NCI-H2196 (cell line): ENCODE results near the gene E2F1.
"Not testable (repeated sequence)": the region's sequence is repeated elsewhere in the genome, so short reads cannot be mapped to it uniquely, and the experiment has no call there.

Source experiments
- DNase-seq: peaks from one replicate; lab custom pipeline; 2025; ENCODE audit not compliant: unreplicated experiment; lab: John Stamatoyannopoulos, UW

The E2F1 gene

DNA sequence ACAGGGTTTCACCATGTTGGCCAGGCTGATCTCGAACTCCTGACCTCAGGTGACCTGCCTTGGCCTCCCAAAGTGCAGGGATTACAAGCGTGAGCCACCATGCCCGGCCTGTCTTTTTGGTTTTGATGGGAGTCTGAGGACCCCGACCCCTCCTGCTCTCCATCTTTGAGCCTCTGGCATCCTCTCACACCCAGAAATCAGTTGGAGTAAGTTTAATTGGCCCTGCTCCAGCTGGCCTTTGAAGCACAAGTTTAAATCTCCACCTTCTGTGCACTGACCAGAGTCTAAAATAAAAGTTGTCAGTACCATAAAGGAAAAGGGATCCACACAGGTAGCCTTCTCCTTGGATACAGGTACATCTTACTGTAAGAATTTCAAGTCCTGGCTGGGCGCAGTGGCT lies 40.0 kb downstream of the E2F1 start:
- no peak for DNase-seq

DNA sequence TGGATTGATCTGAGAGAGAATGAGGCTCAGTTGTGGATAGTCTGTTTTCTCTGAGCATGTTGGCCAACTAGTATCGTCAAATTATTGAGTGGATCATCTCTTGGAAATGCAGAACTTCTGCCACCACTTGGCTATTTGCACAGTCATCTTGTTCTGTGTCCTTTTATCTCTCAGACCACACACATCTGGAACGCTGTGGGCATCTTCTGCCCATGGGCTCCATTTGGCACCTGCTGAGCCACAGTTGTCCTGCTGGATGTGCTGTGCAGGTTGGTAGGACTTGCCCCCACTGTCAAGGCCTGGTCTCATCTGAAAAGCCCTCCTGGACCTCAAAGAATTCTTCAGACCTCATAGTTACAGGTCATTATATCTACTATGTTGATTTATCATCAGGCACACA lies 40.8 kb downstream of the E2F1 start:
- no peak for DNase-seq

DNA sequence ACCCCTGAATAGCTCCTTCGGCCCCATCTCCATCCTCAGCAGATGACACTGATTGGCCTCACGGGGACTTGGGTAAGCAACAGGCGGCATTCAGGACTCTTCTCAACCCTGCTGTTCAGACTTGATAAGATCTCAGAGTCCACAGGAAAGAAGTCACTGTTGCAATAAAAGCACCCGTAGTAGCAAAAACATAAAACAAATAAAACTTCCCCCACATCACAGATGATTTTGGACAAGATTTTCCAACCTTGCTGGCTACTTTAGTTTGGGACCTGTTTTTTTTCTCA lies 41.2 kb downstream of the E2F1 start:
- no peak for DNase-seq

DNA sequence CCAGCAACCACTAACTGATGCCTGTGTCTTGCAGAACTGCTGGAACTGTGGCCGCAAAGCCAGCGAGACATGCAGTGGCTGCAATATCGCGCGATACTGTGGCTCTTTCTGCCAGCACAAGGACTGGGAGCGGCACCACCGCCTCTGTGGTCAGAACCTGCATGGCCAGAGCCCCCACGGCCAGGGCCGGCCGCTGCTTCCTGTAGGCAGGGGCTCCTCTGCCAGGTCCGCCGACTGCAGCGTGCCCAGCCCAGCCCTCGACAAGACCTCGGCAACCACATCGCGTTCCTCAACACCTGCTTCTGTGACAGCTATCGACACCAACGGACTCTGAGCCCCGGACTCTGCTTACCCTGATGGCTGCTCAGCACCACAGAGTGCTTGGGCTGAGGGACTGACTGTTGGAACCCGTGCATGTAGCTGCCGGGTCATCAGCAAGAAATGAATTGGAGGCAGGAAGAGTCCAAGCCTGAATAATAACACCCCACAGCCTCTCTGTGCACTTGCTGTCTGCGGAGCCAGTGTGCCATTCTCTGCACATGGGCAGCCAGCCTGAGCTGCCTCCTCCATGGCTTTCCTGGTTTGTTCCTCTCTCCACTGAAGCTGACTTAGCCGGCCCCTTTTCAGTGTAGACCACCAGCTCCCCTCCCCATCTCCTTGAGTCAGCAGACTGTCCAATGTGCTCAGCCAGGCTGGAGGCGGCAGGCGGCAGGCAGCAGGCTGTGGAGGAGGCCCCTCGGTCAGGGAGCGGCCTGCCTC lies 41.7 kb downstream of the E2F1 start:
- no peak for DNase-seq

DNA sequence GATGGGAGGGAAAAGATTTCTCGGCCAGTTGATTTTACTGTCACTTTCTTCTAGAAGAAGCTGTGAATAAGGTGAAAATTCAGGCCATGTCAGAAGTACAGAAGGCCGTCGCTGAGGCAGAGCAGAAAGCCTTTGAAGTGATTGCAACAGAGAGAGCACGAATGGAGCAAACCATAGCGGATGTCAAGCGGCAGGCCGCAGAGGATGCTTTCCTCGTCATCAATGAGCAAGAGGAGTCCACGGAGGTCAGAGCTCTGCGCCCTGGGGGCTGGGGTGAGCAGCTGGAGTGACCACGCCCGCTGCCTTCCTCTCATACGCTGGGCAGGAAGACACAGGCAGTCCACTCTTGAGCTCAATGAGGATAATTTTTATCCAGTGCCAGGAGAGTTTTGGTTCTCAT lies 45.9 kb downstream of the E2F1 start:
- no peak for DNase-seq

DNA sequence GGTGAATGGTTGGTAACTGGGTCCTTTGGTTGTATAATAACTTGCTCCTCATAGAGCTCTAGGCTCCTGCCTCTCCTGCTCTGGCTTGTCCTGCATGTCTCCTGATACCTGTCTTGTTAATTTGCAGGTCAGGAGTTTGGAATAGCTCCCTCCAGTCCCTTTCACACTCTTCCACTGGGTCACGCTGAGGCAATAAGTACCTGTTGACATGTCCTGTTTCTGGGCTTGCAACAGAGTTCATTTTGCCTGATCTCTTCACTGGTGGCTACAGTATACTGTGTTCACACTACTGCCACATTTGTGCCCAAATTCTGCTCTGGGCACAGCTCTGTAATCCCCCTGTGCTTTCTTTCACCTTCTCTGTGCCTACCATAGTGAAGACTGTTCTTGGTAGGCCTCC lies 49.4 kb downstream of the E2F1 start:
- no peak for DNase-seq

DNA sequence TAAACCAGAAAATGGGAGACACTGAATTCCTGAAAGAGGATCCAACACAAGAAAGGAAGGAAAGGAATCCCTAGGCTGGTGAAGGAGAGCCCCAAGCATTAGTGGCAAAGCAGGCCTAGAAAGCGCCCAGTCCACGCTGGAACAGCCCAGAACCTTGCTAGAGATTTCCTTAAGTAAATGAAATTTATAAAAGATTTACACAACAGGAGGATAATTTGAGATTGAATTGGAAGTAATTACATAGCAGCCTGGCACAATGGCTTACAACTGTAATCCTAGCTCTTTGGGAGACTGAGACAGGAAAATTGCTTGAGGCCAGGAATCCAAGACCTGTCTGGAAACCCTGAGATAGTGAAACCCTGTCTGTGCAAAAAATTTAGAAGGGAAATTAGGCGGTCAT lies 50.8 kb downstream of the E2F1 start:
- no peak for DNase-seq

DNA sequence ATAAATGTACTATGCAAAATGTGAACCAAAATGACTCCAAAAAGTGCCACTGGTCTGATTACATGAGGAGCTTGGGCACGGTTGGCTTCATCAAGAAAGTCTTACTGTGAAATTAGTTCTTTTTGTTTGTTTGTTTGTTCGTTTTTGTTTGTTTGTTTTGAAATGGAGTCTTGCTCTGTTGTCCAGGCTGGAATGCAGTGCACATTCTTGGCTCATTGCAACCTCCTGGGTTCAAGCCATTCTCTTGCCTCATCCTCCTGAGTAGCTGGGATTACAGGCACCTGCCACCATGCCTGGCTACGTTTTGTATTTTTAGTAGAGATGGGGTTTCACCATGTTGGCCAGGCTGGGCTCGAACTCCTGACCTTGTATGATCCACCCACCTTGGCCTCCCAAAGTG lies 54.3 kb downstream of the E2F1 start:
- not testable (repeated sequence) for DNase-seq

DNA sequence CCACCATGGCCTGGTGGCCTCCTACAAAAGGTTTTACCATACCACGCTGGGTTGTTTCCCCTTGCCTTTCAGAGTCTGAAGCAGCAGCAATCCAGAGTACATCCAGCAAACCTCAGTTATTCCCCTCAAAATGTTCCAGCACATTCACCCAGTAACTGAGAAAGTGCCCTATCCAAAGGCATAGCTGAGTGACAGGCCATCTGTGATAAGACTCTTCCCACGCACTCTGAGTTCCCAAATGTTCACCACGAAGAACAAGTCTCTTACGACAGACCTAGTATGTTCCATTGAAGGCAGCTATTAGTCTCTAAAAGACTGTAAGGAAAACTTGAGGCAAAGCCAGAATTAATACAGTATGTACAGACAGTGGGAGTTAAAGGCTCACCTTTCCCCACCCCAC lies 55.7 kb downstream of the E2F1 start:
- no peak for DNase-seq

DNA sequence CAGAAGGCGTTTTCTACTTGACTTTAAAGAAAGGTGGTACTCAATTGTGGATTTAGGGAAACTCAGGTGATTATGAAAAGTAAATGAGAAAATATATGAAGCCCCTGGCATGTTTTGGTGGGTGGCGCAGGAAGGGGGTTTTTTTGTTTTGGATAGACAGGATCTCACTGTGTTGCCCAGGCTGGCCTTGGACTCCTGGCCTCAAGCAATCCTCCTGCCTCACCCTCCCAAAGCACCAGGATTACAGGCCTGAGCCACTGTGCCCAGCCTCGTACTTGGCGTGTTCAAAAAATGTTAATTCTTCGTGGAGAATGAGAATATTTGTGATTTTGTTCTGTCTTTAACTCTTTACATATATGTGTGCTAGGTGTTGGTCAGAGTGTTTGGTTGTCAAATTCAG lies 56.2 kb downstream of the E2F1 start:
- no peak for DNase-seq

DNA sequence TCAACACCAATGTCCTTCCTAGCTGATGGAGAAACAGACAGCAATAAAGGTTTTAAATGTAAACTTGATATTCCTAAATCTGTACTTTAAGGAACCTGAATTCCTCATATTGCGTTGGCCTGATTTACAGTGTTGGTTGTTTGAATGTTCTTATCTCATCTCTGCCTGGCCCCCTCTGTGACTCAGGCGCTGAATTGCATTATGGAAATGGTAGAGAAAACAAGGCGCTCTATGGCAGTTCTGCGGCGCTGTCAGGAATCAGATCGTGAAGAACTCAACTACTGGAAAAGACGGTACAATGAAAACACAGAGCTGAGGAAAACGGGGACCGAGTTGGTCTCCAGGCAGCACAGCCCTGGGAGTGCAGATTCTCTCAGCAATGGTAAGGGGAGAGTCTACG lies 56.7 kb downstream of the E2F1 start:
- DNase-seq, result no peak

DNA sequence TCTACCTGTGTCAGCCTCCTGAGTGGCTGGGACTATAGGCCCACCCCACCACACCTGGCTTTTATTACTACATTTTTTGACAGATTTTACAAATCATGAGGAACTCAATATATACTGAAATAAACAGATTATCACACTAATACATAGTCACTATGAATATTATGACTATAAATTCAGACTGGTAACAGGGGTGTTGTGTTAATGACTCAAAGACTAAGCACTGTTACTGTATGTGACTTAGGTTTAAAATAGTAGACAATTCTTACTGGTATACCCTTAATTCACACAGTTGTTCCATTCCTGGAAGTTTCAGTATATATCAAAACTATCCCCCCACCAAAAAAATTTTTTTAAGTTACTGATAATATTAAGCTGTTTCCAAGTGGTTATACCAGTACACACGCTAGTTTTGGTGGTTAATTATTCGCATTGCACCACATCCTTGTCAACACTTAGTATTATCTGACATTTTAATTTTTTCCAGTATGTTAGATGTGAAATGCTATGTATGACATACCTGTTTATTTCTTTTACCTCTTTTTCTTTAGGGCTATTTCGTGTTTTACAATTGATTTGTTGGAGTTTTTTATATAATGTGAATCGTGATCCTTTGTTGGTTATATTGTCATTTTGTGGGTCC lies 58.5 kb downstream of the E2F1 start:
- DNase-seq, result no peak

DNA sequence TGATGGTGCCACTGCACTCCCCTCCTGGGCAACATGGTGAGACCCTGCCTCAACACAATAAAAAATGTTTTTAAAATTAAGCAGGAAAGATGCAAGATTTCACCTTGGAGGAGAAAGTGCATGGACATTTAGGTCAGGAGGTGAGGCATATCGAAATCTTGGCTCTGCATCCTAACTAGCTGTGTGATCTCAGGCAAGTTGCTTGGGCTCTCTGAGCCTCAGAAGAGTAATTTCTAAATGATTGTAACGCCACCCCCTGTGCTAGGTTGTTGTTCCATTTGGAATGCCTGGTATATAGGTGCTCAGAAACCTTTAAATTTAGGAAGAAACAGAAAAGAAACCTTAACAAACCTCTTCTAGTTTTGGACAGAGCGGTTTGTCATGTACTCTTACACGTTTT lies 60.0 kb downstream of the E2F1 start:
- DNase-seq, result no peak
